Posterior vena cava (tissue), 2 donors: ENCODE results near the gene HSDL2. TPM values are rescaled to one million over a fixed set of nuclear protein-coding genes. Genes with fewer than 3 reads are reported as not detected.

Source experiments
- DNase-seq: peaks from one replicate; pipeline ENCODE4 v3.0.0-alpha.2; 2020; ENCODE audit warnings: low spot score
- intact Hi-C, 2 donors: fragments of 100-400 bp; cut with DNase I; formaldehyde crosslinking; loops; one replicate each; pipeline versions ENCODE4 v1.14.1 to v1.14.2; 2022 to 2023
- long read RNA-seq, 2 donors: library from polyadenylated mRNA; unstranded; transcript quantifications; one replicate each; pipeline ENCODE4 v2.0.0, GENCODE V29; 2020 to 2021
- total RNA-seq, 2 donors: library from RNA; stranded (reverse); fragmentation: NEBNext Ultra II Directional; extraction: Animal tissue kit (Norgen Biotek cat#: 25700); gene quantifications; one replicate each; pipeline ENCODE4 v1.2.1, GENCODE V29; 2021
- donor health status: DM: yes; HTN: yes; CAD: no.
- donor health status: DM: yes; HTN: yes; CAD: no.

Gene HSDL2
- total RNA-seq: 10 to 100 TPM; 34.8 to 46.2 TPM
- long read RNA-seq, donor 1, transcript HSDL2-202 (11 exons, 3,350 nt): major isoform, 10 of 16 reads
- long read RNA-seq, donor 1, partial matches to known transcripts: 1 of 16 reads
- long read RNA-seq, donor 1, other reads (novel, unspliced or antisense): 5 of 16 reads
- long read RNA-seq, donor 2, transcript HSDL2-202 (11 exons, 3,350 nt): major isoform, 47 of 62 reads
- long read RNA-seq, donor 2, partial matches to known transcripts: 4 of 62 reads
- long read RNA-seq, donor 2, other reads (novel, unspliced or antisense): 10 of 62 reads

- intact Hi-C loops: no loop called here
Observed at GRCh38 chr9:112380102-112380824, at the start of gene HSDL2. Gene HSDL2 (plus strand): TSS chr9:112380108. CDS start chr9:112380164, 56 bp downstream.

GRCh38 chr9:112331674-112331952 lies 48.3 kb upstream of the HSDL2 start:
- DNase-seq: no peak
- intact Hi-C loops: loop anchor here in 1 of 2 donors (10.0 kb wide), 1 partner anchor 157 kb away; the partner anchor contains the start of gene SUSD1

More at GRCh38 chr9:112380102-112380824, at the start of gene HSDL2:
- DNase-seq: no peak

GRCh38 chr9:112332214-112332613 lies 47.7 kb upstream of the HSDL2 start:
- no peak for DNase-seq
- intact Hi-C loops: loop anchor here in 1 of 2 donors (10.0 kb wide), 1 partner anchor 157 kb away; the partner anchor contains the start of gene SUSD1

GRCh38 chr9:112332674-112332976 lies 47.3 kb upstream of the HSDL2 start:
- intact Hi-C loops: loop anchor here in 1 of 2 donors (10.0 kb wide), 1 partner anchor 158 kb away; the partner anchor contains the start of gene SUSD1
- DNase-seq: no peak

- DNase-seq: peak; percentile 94
- intact Hi-C loops: loop anchor here in 1 of 2 donors (10.0 kb wide), 1 partner anchor 158 kb away; the partner anchor contains the start of gene SUSD1
Observed at GRCh38 chr9:112332977-112333638, 46.8 kb upstream of the HSDL2 start, which contains the start of gene PTBP3. Gene PTBP3 (minus strand): TSS chr9:112333619. CDS start chr9:112297865, 35,754 bp downstream.

- intact Hi-C loops: loop anchor here in 1 of 2 donors (10.0 kb wide), 1 partner anchor 159 kb away; the partner anchor contains the start of gene SUSD1
- DNase-seq: peak; percentile 98
Observed at GRCh38 chr9:112333639-112334431, 46.1 kb upstream of the HSDL2 start.

- intact Hi-C loops: loop anchor here in 1 of 2 donors (10.0 kb wide), 1 partner anchor 160 kb away; the partner anchor contains the start of gene SUSD1
- no peak for DNase-seq
Observed at GRCh38 chr9:112334432-112334841, 45.5 kb upstream of the HSDL2 start.

- intact Hi-C loops: loop anchor here in 1 of 2 donors (10.0 kb wide), 1 partner anchor 163 kb away; the partner anchor contains the start of gene SUSD1
- DNase-seq: no peak
Observed at GRCh38 chr9:112337547-112337946, 42.4 kb upstream of the HSDL2 start.

- no peak for DNase-seq
- intact Hi-C loops: loop anchor here in 1 of 2 donors (10.0 kb wide), 1 partner anchor 164 kb away; the partner anchor contains the start of gene SUSD1
Observed at GRCh38 chr9:112338561-112338960, 41.3 kb upstream of the HSDL2 start.

GRCh38 chr9:112339886-112340285 lies 40.0 kb upstream of the HSDL2 start:
- no peak for DNase-seq
- intact Hi-C loops: loop anchor here in 1 of 2 donors (10.0 kb wide), 1 partner anchor 165 kb away; the partner anchor contains the start of gene SUSD1

- DNase-seq: no peak
- intact Hi-C loops: no loop called here
Observed at GRCh38 chr9:112341730-112342129, 38.2 kb upstream of the HSDL2 start.

- intact Hi-C loops: no loop called here
- peak; percentile 92 for DNase-seq
Observed at GRCh38 chr9:112348257-112349007, 31.5 kb upstream of the HSDL2 start.

- no peak for DNase-seq
- intact Hi-C loops: no loop called here
Observed at GRCh38 chr9:112349008-112349333, 30.9 kb upstream of the HSDL2 start.

GRCh38 chr9:112351184-112351583 lies 28.7 kb upstream of the HSDL2 start:
- DNase-seq: no peak
- intact Hi-C loops: no loop called here

GRCh38 chr9:112352209-112352608 lies 27.7 kb upstream of the HSDL2 start:
- intact Hi-C loops: no loop called here
- DNase-seq: no peak

GRCh38 chr9:112354081-112354743 lies 25.7 kb upstream of the HSDL2 start:
- no peak for DNase-seq
- intact Hi-C loops: no loop called here

GRCh38 chr9:112355427-112355897 lies 24.4 kb upstream of the HSDL2 start:
- intact Hi-C loops: no loop called here
- DNase-seq: no peak
